PFSK-1 (cell line): ENCODE results near the gene ANAPC7.

Source experiments
- POLR2AphosphoS5 ChIP-seq: IDR thresholded peaks from 2 replicates; pipeline ENCODE4 v1.6.1; 2012; ENCODE audit warnings: low read depth, mild to moderate bottlenecking, control low read depth, low read length, moderate library complexity
- REST ChIP-seq, 2 experiments: IDR thresholded peaks; 2 replicates each; pipeline versions ENCODE4 v1.6.1 to v1.8.0; 2011 to 2012; ENCODE audit warnings: low read depth in 2 of 2, low read length in 2 of 2, control low read depth in 1 of 2, inconsistent platforms in 1 of 2, mild to moderate bottlenecking in 1 of 2, moderate library complexity in 1 of 2; ENCODE audit not compliant: insufficient read depth in 1 of 2

GRCh38 chr12:110330124-110330523, 73.4 kb downstream of the ANAPC7 start:
- no peak for TF ChIP-seq POLR2AphosphoS5
- TF ChIP-seq REST (IDR thresholded peaks at IDR 0.05; ENCODE audit: insufficient read depth in 1 of 2, low read depth in 2 of 2, low read length in 2 of 2) = no peak
